GM18519 (cell line): ENCODE measurements around the gene CHST11.
A peak's percentile ranks its signal among the peaks of the same experiment; 100 is the strongest.

ENCODE experiments used
- ATAC-seq: cut with Tn5 transposase; IDR thresholded peaks from one replicate; pipeline ENCODE4 v1.9.1; 2021; ENCODE audit warnings: mild to moderate bottlenecking, moderate library complexity; ENCODE audit not compliant: unreplicated experiment, low FRiP score

CHST11 gene

GRCh38 chr12:104499668-104500332 lies 43.1 kb downstream of the CHST11 start:
- no peak for ATAC-seq

- ATAC-seq, result no peak
These were observed 44.4 kb downstream of the CHST11 start for GRCh38 chr12:104501115-104501514.

- ATAC-seq, result no peak
These were observed 44.9 kb downstream of the CHST11 start for GRCh38 chr12:104501660-104502059.

GRCh38 chr12:104502217-104502616 lies 45.5 kb downstream of the CHST11 start:
- no peak for ATAC-seq

- no peak for ATAC-seq
These were observed 45.9 kb downstream of the CHST11 start for GRCh38 chr12:104502638-104503037.

GRCh38 chr12:104503191-104503590 lies 46.4 kb downstream of the CHST11 start:
- no peak for ATAC-seq

- ATAC-seq, result no peak
These were observed 47.4 kb downstream of the CHST11 start for GRCh38 chr12:104504146-104504545.

- ATAC-seq, result peak; percentile 96
These were observed 48.5 kb downstream of the CHST11 start for GRCh38 chr12:104505095-104505818.

- ATAC-seq, result no peak
These were observed 50.1 kb downstream of the CHST11 start for GRCh38 chr12:104506676-104507401.

GRCh38 chr12:104507672-104508071 lies 50.9 kb downstream of the CHST11 start:
- ATAC-seq, result no peak

GRCh38 chr12:104508752-104509446 lies 52.2 kb downstream of the CHST11 start:
- ATAC-seq, result no peak

- no peak for ATAC-seq
These were observed 53.6 kb downstream of the CHST11 start for GRCh38 chr12:104510145-104510872.

- no peak for ATAC-seq
These were observed 54.2 kb downstream of the CHST11 start for GRCh38 chr12:104510873-104511440.

GRCh38 chr12:104513681-104514080 lies 56.9 kb downstream of the CHST11 start:
- no peak for ATAC-seq

GRCh38 chr12:104514092-104514810 lies 57.5 kb downstream of the CHST11 start:
- no peak for ATAC-seq

GRCh38 chr12:104515899-104516298 lies 59.2 kb downstream of the CHST11 start:
- no peak for ATAC-seq

GRCh38 chr12:104516821-104517220 lies 60.1 kb downstream of the CHST11 start:
- ATAC-seq, result no peak

- ATAC-seq, result no peak
These were observed 61.1 kb downstream of the CHST11 start for GRCh38 chr12:104517880-104518279.
